ENCODE measurements around the gene VPS13C. TPM values are rescaled to one million over a fixed set of nuclear protein-coding genes. Genes with fewer than 3 reads are reported as not detected.

VPS13C gene
- total RNA-seq, 1 experiment from 2014 or later, result 18.6 TPM

DNA sequence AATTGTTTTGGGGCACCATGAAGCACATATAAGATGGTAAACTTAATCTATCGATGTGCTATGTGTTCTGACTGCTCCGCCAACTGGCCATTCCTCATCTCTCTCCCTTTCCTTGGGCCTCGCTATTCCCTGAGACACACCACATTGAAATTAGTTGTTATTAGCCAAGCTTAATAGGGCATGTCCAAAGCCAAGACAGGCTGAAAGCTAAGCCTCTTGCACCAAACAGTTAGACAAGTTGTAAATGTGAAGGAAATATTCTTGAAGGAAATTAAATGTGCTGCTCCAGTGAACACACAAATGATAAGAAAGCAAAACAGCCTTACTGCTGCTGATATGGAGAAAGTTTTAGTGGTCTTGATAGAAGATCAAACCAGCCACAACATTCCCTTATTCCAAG lies 45.8 kb upstream of the VPS13C start:
- Histone ChIP-seq H3K79me2 (ENCODE audit: insufficient read depth, low read length) (no peaks in the 10 kb centered on the region), H3K4me3 (replicated peaks in 1 of 2; ENCODE audit: low read depth in 1 of 2, low read length in 2 of 2) (no peak overlapping the region), H2AFZ (ENCODE audit: low read depth, low read length, poor library complexity, severe bottlenecking) (no peak overlapping the region), H3K27ac (ENCODE audit: low read depth, low read length) (no peak overlapping the region), H4K20me1 (ENCODE audit: insufficient read depth) (no peaks in the 10 kb centered on the region), H3K4me2 (ENCODE audit: low read length) (no peak overlapping the region), H3K9ac (ENCODE audit: low read length) (no peak overlapping the region), H3K4me1 (ENCODE audit: control insufficient read depth in 1 of 2, insufficient read depth in 2 of 2, low read length in 2 of 2) (peaks cover 0 to 13% of the 10 kb centered on the region in 2 experiments; a peak in 3 of 4 replicates), H3K9me3 (ENCODE audit: control insufficient read depth in 1 of 2, insufficient read depth in 1 of 2, low read depth in 1 of 2, low read length in 2 of 2) (no peaks in the 10 kb centered on the region), H3K36me3 (ENCODE audit: control insufficient read depth in 1 of 2, insufficient read depth in 2 of 2, low read length in 2 of 2) (no peaks in the 10 kb centered on the region), H3K27me3 (ENCODE audit: insufficient read depth, low read length) (no peaks in the 10 kb centered on the region), H3K9me2 (ENCODE audit: insufficient read depth) (no peaks in the 10 kb centered on the region)
- ChIA-PET RAD21 (ENCODE audit: low non-redundant PET in 1 of 2, low total read pairs in 2 of 2, uncharacterized antibody in 2 of 2, unreplicated experiment in 2 of 2) (no interaction called here), CTCF (no interaction called here), POLR2A (no interaction called here)
- no peak for ATAC-seq
- BruUV-seq (replicated peaks), result no TSS peak
- no peak for DNase-seq (ENCODE audit: low read depth, low spot score)
- TF ChIP-seq RAD21 (IDR thresholded peaks at IDR 0.05; ENCODE audit: low read depth), result no peak
- TF ChIP-seq REST (IDR thresholded peaks at IDR 0.05; ENCODE audit: low read depth), result no peak
- TF ChIP-seq JUND (IDR thresholded peaks at IDR 0.05), result no peak
- TF ChIP-seq ZNF274 (IDR thresholded peaks at IDR 0.05; ENCODE audit: low read depth, low read length), result no peak
- TF ChIP-seq ELF1 (IDR thresholded peaks at IDR 0.05; ENCODE audit: borderline replicate concordance, low read depth), result no peak
- no peak for TF ChIP-seq SP1 (IDR thresholded peaks at IDR 0.05; ENCODE audit: low read depth)
- no peak for TF ChIP-seq TCF7L2 (IDR thresholded peaks at IDR 0.05; ENCODE audit: borderline replicate concordance, extremely low read depth, insufficient read depth, insufficient read length)
- no peak for TF ChIP-seq EZH2 (IDR thresholded peaks at IDR 0.05)
- no peak for TF ChIP-seq CTCF (IDR thresholded peaks at IDR 0.05 in 2 of 3, conservative IDR thresholded peaks at IDR 0.05 in 1 of 3; ENCODE audit: borderline replicate concordance in 1 of 3, insufficient read depth in 1 of 3, low read depth in 2 of 3, low read length in 2 of 3)
- no peak for TF ChIP-seq MAX (IDR thresholded peaks at IDR 0.05)
- no peak for TF ChIP-seq EGR1 (IDR thresholded peaks at IDR 0.05; ENCODE audit: low read depth)
- no peak for TF ChIP-seq SRF (IDR thresholded peaks at IDR 0.05; ENCODE audit: low read depth)
- no peak for TF ChIP-seq EZH2phosphoT487 (IDR thresholded peaks at IDR 0.05; ENCODE audit: borderline replicate concordance)
- no peak for TF ChIP-seq POLR2A (IDR thresholded peaks at IDR 0.05; ENCODE audit: borderline replicate concordance, extremely low read depth, insufficient read depth, insufficient read length)
- TF ChIP-seq ZBTB33 (IDR thresholded peaks at IDR 0.05; ENCODE audit: extremely low read depth, insufficient replicate concordance, low read length), result no peak
- no peak for TF ChIP-seq FOSL1 (IDR thresholded peaks at IDR 0.05; ENCODE audit: low read depth)
- TF ChIP-seq, protein P1, sequence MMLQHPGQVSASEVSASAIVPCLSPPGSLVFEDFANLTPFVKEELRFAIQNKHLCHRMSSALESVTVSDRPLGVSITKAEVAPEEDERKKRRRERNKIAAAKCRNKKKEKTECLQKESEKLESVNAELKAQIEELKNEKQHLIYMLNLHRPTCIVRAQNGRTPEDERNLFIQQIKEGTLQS (IDR thresholded peaks at IDR 0.05), result no peak
- no peak for TF ChIP-seq CEBPB (IDR thresholded peaks at IDR 0.05; ENCODE audit: low read depth)
- no peak for TF ChIP-seq YY1 (IDR thresholded peaks at IDR 0.05; ENCODE audit: extremely low read depth, insufficient replicate concordance, low read depth, low read length)
- TF ChIP-seq SIN3A (IDR thresholded peaks at IDR 0.05; ENCODE audit: low read depth), result no peak
- intact Hi-C loops (cut with micrococcal nuclease), result no loop called here
